HepG2 (cell line): ENCODE measurements around the gene PLSCR3. TPM values are rescaled to one million over a fixed set of nuclear protein-coding genes. Genes with fewer than 3 reads are reported as not detected.

Experiments used
- ATAC-seq: fragments of 200-7000 bp; cut with Tn5 transposase; 3 replicates; pipeline ENCODE4 v1.9.1; 2020; ENCODE audit warnings: mild to moderate bottlenecking, moderate library complexity
- BruUV-seq: library from RNA; stranded (reverse); fragments of 400-500 nt; replicated peaks from 2 replicates; lab custom pipeline; 2021; lab: Mats Ljungman, UMichigan
- CTCF ChIA-PET: fragments of 300-600 bp; formaldehyde crosslinking; extraction: SDS; loops from one replicate; lab custom pipeline; 2021; ENCODE audit warnings: low total read pairs, inconsistent platforms, low intra/inter-chr PET ratio; lab: Yijun Ruan, JAX
- POLR2A ChIA-PET: fragments of 350-600 bp; sonication (Branson Sonifier 250); formaldehyde crosslinking; loops from one replicate; lab custom pipeline; 2020; ENCODE audit warnings: antibody characterized with exemption, inconsistent platforms; lab: Yijun Ruan, JAX
- DNase-seq: peaks from one replicate; pipeline ENCODE4 v3.0.0-alpha.2; 2015; ENCODE audit warnings: low spot score
- FAIRE-seq: peaks from 3 replicates; lab custom pipeline; 2011; peaks lifted over from hg19 to GRCh38; lab: Jason Lieb, UNC
- H2AFZ ChIP-seq: one replicate; pipeline ENCODE4 v1.6.1; 2011; ENCODE audit warnings: low read length, inconsistent platforms
- H3K27ac ChIP-seq: fragments of 300-600 bp; 3 replicates; pipeline ENCODE4 v1.8.0; 2011; ENCODE audit warnings: mixed run types, mild to moderate bottlenecking, mixed read lengths, low read length, inconsistent platforms; ENCODE audit not compliant: insufficient read depth; ENCODE audit errors: extremely low read length
- H3K27me3 ChIP-seq, 2 experiments: fragments of 200-600 bp in 1 of 2; 2 replicates in 1 of 2; 3 replicates in 1 of 2; pipeline versions ENCODE4 v1.6.0 to v1.8.0; 2011; ENCODE audit warnings: low read length in 2 of 2, mild to moderate bottlenecking in 2 of 2, moderate library complexity in 2 of 2, inconsistent platforms in 1 of 2; ENCODE audit not compliant: insufficient read depth in 2 of 2, control insufficient read depth in 1 of 2
- H3K36me3 ChIP-seq, 2 experiments: fragments of 200-600 bp in 1 of 2; replicated peaks in 1 of 2; 2 replicates in 1 of 2; 3 replicates in 1 of 2; pipeline versions ENCODE4 v1.5.1 to v1.8.0; 2011; ENCODE audit warnings: low read length in 2 of 2, inconsistent platforms in 1 of 2; ENCODE audit not compliant: insufficient read depth in 2 of 2, control insufficient read depth in 1 of 2
- H3K4me1 ChIP-seq: 2 replicates; pipeline ENCODE4 v1.5.1; 2012; ENCODE audit warnings: low read length, inconsistent platforms; ENCODE audit not compliant: insufficient read depth
- H3K4me2 ChIP-seq: 2 replicates; pipeline ENCODE4 v1.6.0; 2011; ENCODE audit warnings: low read depth, low read length, inconsistent platforms
- H3K4me3 ChIP-seq, 3 experiments: fragments of 200-600 bp in 1 of 3; sonication (generic), shearing (Covaris generic) in 1 of 3; replicated peaks in 1 of 3; 2 replicates each; pipeline ENCODE4 v1.5.1; 2011 to 2016; ENCODE audit warnings: low read length in 3 of 3, inconsistent platforms in 2 of 3, low read depth in 2 of 3, mild to moderate bottlenecking in 2 of 3, control low read depth in 1 of 3, mixed read lengths in 1 of 3; ENCODE audit not compliant: insufficient read depth in 1 of 3
- H3K79me2 ChIP-seq: one replicate; pipeline ENCODE4 v1.6.1; 2011; ENCODE audit warnings: low read length, inconsistent platforms; ENCODE audit not compliant: insufficient read depth
- H3K9ac ChIP-seq: 2 replicates; pipeline ENCODE4 v1.6.0; 2011; ENCODE audit warnings: mild to moderate bottlenecking, low read depth, low read length, inconsistent platforms; ENCODE audit not compliant: insufficient read depth
- H3K9me3 ChIP-seq: 2 replicates; pipeline ENCODE4 v1.5.1; 2012; ENCODE audit warnings: mild to moderate bottlenecking, low read length
- H4K20me1 ChIP-seq: 2 replicates; pipeline ENCODE4 v1.6.0; 2011; ENCODE audit warnings: inconsistent platforms, mild to moderate bottlenecking, low read length, moderate library complexity; ENCODE audit not compliant: insufficient read depth
- ESRRA ChIP-seq: sonication (generic); formaldehyde crosslinking; IDR thresholded peaks from 2 replicates; pipeline ENCODE4 v1.5.1; 2020; ENCODE audit warnings: mild to moderate bottlenecking, low read depth, missing genetic modification reagents
- HOXD1 ChIP-seq: sonication (generic); formaldehyde crosslinking; IDR thresholded peaks from 2 replicates; pipeline ENCODE4 v1.5.0; 2020; ENCODE audit warnings: missing genetic modification reagents
- IRF1 ChIP-seq: sonication (generic); formaldehyde crosslinking; IDR thresholded peaks from 2 replicates; pipeline ENCODE4 v1.4.0; 2020; ENCODE audit warnings: low read depth, mild to moderate bottlenecking, missing genetic modification reagents
- MAFF ChIP-seq: IDR thresholded peaks from 2 replicates; pipeline ENCODE4 v1.6.1; 2011; ENCODE audit warnings: low read depth, low read length, improper control_type of control experiment
- NBN ChIP-seq: fragments of 450-650 bp; conservative IDR thresholded peaks from 2 replicates; pipeline ENCODE4 v1.6.1; 2017
- PAWR ChIP-seq: sonication (generic); formaldehyde crosslinking; IDR thresholded peaks from 2 replicates; pipeline ENCODE4 v1.4.0; 2020; ENCODE audit warnings: missing genetic modification reagents, mild to moderate bottlenecking, borderline replicate concordance
- PCBP1 ChIP-seq: fragments of 200-400 bp; formaldehyde crosslinking; IDR thresholded peaks from 2 replicates; pipeline ENCODE4 v1.6.1; 2017; ENCODE audit warnings: mild to moderate bottlenecking, low read depth, low read length, borderline replicate concordance
- SNAPC4 ChIP-seq: sonication (generic); formaldehyde crosslinking; IDR thresholded peaks from 2 replicates; pipeline ENCODE4 v1.4.0; 2020; ENCODE audit warnings: mild to moderate bottlenecking, missing genetic modification reagents
- YY1 ChIP-seq: IDR thresholded peaks from 2 replicates; pipeline ENCODE4 v1.6.1; 2011; ENCODE audit warnings: low read length, low read depth, moderate library complexity, mild to moderate bottlenecking; ENCODE audit not compliant: insufficient read depth, insufficient replicate concordance
- ZBTB42 ChIP-seq: sonication (generic); formaldehyde crosslinking; IDR thresholded peaks from 2 replicates; pipeline ENCODE4 v1.5.0; 2020; ENCODE audit warnings: mild to moderate bottlenecking, missing genetic modification reagents
- ZFP62 ChIP-seq: sonication (generic); formaldehyde crosslinking; IDR thresholded peaks from 2 replicates; pipeline ENCODE4 v1.4.0; 2020; ENCODE audit warnings: missing genetic modification reagents
- ZNF124 ChIP-seq: sonication (generic); formaldehyde crosslinking; IDR thresholded peaks from 2 replicates; pipeline ENCODE4 v1.4.0; 2020; ENCODE audit warnings: missing genetic modification reagents
- ZNF441 ChIP-seq: sonication (generic); formaldehyde crosslinking; IDR thresholded peaks from 2 replicates; pipeline ENCODE4 v1.7.0; 2021; ENCODE audit warnings: missing genetic modification reagents, borderline replicate concordance
- ZNF572 ChIP-seq: sonication (generic); formaldehyde crosslinking; IDR thresholded peaks from 2 replicates; pipeline ENCODE4 v1.5.1; 2020; ENCODE audit warnings: mild to moderate bottlenecking, missing genetic modification reagents
- ZNF576 ChIP-seq: sonication (generic); formaldehyde crosslinking; IDR thresholded peaks from 2 replicates; pipeline ENCODE4 v1.4.0; 2020; ENCODE audit warnings: mild to moderate bottlenecking, missing genetic modification reagents
- ZNF83 ChIP-seq: sonication (generic); formaldehyde crosslinking; IDR thresholded peaks from 2 replicates; pipeline ENCODE4 v1.4.0; 2020; ENCODE audit warnings: missing genetic modification reagents, mild to moderate bottlenecking, borderline replicate concordance
- WGBS: methylation state at CpG from one replicate; pipeline ENCODE4 v1.1.6; 2017; ENCODE audit warnings: low lambda C conversion rate; 5-methylcytosine and 5-hydroxymethylcytosine counted together
- in situ Hi-C: cut with HindIII; loops from 2 replicates; pipeline ENCODE4 v1.10.0; 2017; ENCODE audit warnings: low pct_unique_long_range_greater_than_20kb; ENCODE audit not compliant: extremely low pct_ligation_motif_present
- intact Hi-C: fragments of 100-400 bp; cut with micrococcal nuclease; formaldehyde crosslinking; loops from one replicate; pipeline ENCODE4 v1.10.0; 2022; ENCODE audit not compliant: unreplicated experiment
- polyA plus RNA-seq, 8 experiments: library from polyadenylated mRNA; depleted of rRNA in 3 of 8; stranded (reverse) in 7 of 8; unstranded in 1 of 8; fragments of >200 nt; fragmentation: Illumina TruSeq in 4 of 8; extraction: Trizol in 4 of 8; gene quantifications; 2 replicates each; pipeline versions ENCODE4 v1.2.1 to v1.2.3, GENCODE V29; 2011 to 2016; ENCODE audit warnings: low read depth in 4 of 8, missing spikeins in 1 of 8, mixed read lengths in 1 of 8; ENCODE audit not compliant: insufficient read depth in 1 of 8
- total RNA-seq, 5 experiments: library from RNA; depleted of rRNA; stranded (reverse); fragments of >200 nt; fragmentation: Illumina TruSeq; extraction: Trizol; gene quantifications; 2 replicates each; pipeline ENCODE4 v1.2.3, GENCODE V29; 2016; ENCODE audit warnings: low read depth in 1 of 5
- TF ChIP-seq, protein P1 (sequence below): sonication (generic); formaldehyde crosslinking; IDR thresholded peaks from 2 replicates; pipeline ENCODE4 v1.4.0; 2020; ENCODE audit warnings: missing genetic modification reagents

PLSCR3 gene
- total and polyA plus RNA-seq, 2 of the 13 experiments (the other 11 are each of a cell fraction or from before 2014, with no cell fraction given), result 5.6 to 6.2 TPM

DNA sequence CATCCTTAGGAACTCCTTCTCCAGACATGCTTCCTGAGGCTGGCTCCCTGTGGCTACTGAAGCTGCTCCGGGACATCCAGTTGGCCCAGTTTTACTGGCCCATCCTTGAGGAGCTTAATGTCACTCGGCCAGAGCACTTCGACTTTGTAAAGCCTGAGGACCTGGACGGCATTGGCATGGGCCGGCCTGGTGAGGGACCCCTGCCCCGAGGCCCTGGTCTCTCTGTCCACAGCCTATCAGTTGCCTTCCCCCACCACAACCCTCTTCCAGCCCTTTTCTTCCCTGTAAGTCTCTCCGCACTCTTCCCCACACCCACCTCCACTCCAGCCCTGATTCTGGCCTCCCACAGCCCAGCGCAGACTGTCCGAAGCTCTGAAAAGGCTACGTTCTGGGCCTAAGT is 11.4 kb downstream of the PLSCR3 start:
- Histone ChIP-seq H3K9me3 (peaks cover 4% of the 10 kb centered on the region; the same call in 1 of the 2 replicates), H3K4me2 (no peak overlapping the region), H3K27me3 (peaks cover 0 to 7% of the 10 kb centered on the region in 2 experiments; a peak in 1 of 5 replicates), H3K79me2 (no peaks in the 10 kb centered on the region), H3K9ac (no peak overlapping the region), H4K20me1 (no peaks in the 10 kb centered on the region), H3K36me3 (no peaks in the 10 kb centered on the region), H3K27ac (no peak overlapping the region), H3K4me1 (peaks cover 21% of the 10 kb centered on the region), H2AFZ (no peak overlapping the region), H3K4me3 (no peak overlapping the region)
- intact Hi-C loops, result no loop called here
- 94% methylated on average over 6 of the region's 10 CpGs for WGBS
- DNase-seq (no peak), ATAC-seq (no peak), FAIRE-seq (no peak)
- POLR2A ChIA-PET, result interaction anchor here (1.6 kb wide), 1 partner anchor 21 kb away, joined by 4 read pairs; the partner anchor contains the start of gene TMEM256
- no peak for TF ChIP-seq ZNF572 (CRISPR knock-in tag)
- no peak for TF ChIP-seq ZNF83 (CRISPR knock-in tag)
- no peak for TF ChIP-seq ESRRA (CRISPR knock-in tag)
- no peak for TF ChIP-seq MAFF
- no peak for TF ChIP-seq ZNF441 (CRISPR knock-in tag)
- TF ChIP-seq PAWR (CRISPR knock-in tag), result no peak
- TF ChIP-seq PCBP1, result no peak
- TF ChIP-seq NBN, result no peak
- no peak for TF ChIP-seq ZBTB42 (CRISPR knock-in tag)
- TF ChIP-seq, protein P1, sequence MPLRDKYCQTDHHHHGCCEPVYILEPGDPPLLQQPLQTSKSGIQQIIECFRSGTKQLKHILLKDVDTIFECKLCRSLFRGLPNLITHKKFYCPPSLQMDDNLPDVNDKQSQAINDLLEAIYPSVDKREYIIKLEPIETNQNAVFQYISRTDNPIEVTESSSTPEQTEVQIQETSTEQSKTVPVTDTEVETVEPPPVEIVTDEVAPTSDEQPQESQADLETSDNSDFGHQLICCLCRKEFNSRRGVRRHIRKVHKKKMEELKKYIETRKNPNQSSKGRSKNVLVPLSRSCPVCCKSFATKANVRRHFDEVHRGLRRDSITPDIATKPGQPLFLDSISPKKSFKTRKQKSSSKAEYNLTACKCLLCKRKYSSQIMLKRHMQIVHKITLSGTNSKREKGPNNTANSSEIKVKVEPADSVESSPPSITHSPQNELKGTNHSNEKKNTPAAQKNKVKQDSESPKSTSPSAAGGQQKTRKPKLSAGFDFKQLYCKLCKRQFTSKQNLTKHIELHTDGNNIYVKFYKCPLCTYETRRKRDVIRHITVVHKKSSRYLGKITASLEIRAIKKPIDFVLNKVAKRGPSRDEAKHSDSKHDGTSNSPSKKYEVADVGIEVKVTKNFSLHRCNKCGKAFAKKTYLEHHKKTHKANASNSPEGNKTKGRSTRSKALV (CRISPR knock-in tag), result no peak
- TF ChIP-seq HOXD1 (CRISPR knock-in tag), result no peak
- TF ChIP-seq YY1, result no peak
- TF ChIP-seq ZNF124 (CRISPR knock-in tag), result no peak
- no peak for TF ChIP-seq ZFP62 (CRISPR knock-in tag)
- TF ChIP-seq SNAPC4 (CRISPR knock-in tag), result no peak
- TF ChIP-seq ZNF576, result no peak
- no peak for TF ChIP-seq IRF1 (CRISPR knock-in tag)
- BruUV-seq, result no TSS peak
- in situ Hi-C loops, result no loop called here
- CTCF ChIA-PET, result no interaction called here
